GM19238 (cell line): ENCODE measurements around the gene RASGRP1.

Experiments used
- DNase-seq: peaks from one replicate; pipeline ENCODE4 v3.0.0; 2011; ENCODE audit warnings: low spot score; ENCODE audit not compliant: insufficient read length

The RASGRP1 gene

DNA sequence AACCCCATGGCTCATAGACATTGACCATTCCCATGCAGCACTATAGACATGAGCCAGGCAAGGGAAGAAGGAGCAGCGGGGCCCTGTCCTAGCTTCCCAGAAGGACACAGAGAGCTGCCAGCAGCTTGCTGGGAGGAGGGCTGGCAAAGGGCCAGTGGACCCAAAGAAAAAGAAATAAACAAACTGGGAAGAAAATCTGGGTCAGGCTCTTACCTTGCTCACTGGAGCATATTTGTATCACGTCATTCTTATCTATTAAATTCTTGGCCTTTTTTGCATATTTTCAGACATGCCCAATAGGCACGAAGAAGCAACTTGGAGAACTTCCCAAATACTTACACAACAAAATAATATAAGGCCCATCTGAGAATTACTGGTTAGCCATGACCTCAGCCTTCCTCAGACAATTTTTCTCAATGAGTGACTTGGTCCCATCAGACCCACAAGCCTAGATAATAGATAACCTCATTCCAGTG lies 28.4 kb downstream of the RASGRP1 start:
- DNase-seq, result no peak

DNA sequence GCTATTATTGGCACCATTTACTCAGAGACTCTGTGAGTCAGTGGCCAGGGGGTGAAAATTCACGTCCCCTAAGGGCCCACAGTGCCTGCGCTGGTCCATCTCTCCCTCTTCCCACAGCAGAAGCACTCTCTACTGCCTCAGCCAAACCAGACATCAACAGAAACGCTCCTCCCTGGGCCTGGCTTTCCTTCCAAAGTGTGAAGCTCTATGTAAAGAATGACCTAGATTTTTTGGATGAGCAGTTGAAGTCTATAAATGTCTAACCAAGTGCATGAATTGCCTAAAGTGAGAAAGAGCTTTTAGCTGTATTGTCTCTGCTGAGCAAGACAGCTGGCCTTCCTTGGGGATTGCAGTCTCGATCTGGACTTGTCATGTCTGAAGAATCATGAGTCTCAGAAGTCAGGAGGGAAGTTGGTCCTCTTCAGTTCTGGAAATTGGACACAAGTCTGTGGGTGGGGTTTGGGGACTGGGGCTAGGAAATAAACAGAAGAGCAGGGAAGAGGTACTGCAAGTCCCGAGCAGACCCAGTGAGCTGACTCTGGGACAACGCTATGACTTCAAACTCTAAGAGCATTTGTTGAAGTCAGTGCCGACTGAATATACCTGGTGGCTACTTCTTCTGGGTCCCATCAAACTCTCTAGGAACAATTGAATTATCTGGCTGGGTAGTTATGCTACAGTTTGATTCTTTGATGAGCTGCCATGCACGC lies 29.0 kb downstream of the RASGRP1 start:
- no peak for DNase-seq

DNA sequence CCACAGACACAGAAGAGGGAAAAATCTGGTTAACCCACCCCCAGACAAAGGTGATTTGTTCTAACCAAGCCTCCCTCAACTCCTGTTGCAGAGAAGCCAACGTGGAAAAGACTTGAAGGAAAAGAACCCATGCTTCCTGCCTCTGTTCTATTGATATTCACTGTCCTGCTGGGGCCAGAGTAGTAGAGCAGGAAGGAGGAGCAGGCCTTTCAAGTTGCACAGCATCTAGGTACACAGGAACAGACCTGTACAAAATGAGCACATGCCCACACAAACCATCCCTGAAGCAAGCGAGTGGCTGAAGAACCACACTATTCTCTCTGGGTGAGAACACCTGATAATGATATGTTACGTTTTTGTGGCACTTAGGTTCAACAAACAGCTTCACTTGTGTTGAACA lies 29.9 kb downstream of the RASGRP1 start:
- no peak for DNase-seq

DNA sequence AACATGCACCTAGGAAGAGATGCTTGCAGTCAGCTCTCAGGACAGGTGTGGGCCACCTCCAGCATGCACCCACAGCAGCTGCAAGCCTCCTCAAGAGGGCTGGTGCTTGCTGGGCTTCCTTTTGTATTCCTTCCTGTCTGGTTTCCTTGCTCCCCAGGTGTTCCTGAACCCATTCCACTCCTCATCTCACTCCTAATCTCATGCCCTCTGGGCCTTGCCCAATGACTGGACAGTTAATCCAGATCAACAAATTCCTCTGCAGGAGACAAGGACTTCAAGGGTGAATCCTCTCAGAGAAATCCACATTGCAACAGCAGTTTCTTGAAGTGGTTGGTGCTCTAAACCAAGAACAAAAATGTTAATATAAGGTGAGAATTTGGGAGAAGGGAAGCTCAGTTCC lies 30.7 kb downstream of the RASGRP1 start:
- DNase-seq, result no peak

DNA sequence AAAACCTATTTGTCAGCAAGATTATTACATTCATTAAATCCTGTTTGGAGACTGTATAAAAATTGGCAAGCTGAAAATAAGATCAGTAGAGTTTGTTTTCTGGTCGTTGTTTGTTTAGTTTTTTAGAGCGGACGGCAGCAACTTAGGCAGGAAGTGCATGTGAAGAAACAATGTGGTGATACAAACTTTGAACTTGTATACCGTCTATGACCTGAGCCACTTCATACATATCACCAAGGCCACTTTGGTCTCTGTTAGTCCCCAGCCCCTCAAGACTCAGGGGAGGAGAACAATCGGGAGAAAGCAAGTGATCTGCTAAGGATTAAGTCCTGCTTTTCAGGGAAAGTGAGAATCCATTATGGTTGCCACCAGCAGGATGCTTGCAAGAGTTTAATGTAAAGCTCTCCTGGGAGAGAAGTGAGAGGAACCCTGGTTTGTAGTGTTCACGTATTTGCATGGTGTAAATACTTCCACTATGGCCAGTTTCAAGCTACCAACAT lies 31.1 kb downstream of the RASGRP1 start:
- DNase-seq, result no peak

DNA sequence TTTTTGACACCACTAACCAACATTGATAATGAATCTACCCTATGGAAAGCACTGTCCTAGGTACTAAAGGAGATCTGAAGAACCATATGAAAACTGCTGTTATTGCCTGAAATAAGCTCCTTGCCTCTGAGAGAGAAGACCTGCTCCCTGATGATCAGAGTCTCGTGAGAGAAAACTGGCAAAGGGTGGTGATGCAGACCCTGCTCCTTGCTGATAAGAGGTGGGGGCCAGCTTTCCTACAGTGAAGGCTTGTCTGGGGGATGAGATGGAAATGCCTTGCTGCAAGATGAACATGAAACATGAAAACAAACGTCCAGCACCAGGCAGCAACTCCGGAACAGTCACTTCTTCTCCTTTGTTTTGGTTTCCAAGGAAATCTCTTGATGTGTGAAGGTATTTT lies 31.9 kb downstream of the RASGRP1 start:
- DNase-seq, result no peak

DNA sequence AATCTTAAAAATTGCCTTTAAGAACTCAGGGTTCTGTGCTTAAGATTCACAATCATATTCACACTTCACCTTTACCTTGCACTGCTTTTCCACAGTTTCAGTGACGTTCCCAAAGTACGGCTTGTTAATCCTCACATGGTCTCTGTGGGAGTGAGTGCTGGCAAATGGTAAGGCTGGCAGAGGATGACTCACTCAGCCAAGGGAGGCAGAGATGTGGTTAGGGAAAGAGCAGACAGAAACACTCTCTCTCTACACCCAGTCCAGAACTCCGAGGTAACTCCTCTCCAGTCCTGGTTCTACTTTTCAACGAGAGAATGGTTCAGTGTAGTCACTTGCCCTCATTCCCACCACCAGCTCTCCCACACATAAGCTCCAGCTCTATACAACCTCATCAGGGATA lies 33.1 kb downstream of the RASGRP1 start:
- no peak for DNase-seq

- DNase-seq, result no peak
These were observed 34.5 kb downstream of the RASGRP1 start for GRCh38 chr15:38530113-38530512.

DNA sequence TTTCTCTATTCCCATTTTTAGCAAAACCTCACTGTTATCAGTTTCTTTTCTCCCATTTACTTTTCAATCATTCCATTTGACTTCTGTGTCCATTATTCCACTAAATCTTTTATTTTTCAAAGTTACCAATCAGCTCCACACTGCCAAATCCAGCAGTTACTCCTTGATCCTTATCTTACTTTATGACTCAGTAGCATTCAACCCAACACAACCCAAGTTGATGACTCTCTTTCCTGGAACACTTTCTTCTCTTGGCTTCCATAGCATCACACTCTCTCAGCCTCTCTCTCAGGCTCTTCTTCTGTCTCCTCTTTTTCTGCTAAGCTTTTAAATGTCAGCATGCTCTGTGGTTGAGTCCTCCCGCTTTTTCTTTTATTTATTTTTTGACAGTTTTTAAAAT lies 36.3 kb downstream of the RASGRP1 start:
- DNase-seq, result no peak

GRCh38 chr15:38526158-38526557 lies 38.5 kb downstream of the RASGRP1 start:
- no peak for DNase-seq

GRCh38 chr15:38525489-38525888 lies 39.1 kb downstream of the RASGRP1 start:
- no peak for DNase-seq

GRCh38 chr15:38524156-38524555 lies 40.5 kb downstream of the RASGRP1 start:
- no peak for DNase-seq

GRCh38 chr15:38522922-38523321 lies 41.7 kb downstream of the RASGRP1 start:
- DNase-seq, result no peak

GRCh38 chr15:38521316-38521715 lies 43.3 kb downstream of the RASGRP1 start:
- DNase-seq, result no peak

GRCh38 chr15:38520035-38520434 lies 44.6 kb downstream of the RASGRP1 start:
- DNase-seq, result no peak

- DNase-seq, result no peak
These were observed 46.5 kb downstream of the RASGRP1 start for GRCh38 chr15:38518084-38518483.

- no peak for DNase-seq
These were observed 47.2 kb downstream of the RASGRP1 start for GRCh38 chr15:38517312-38517975.

DNA sequence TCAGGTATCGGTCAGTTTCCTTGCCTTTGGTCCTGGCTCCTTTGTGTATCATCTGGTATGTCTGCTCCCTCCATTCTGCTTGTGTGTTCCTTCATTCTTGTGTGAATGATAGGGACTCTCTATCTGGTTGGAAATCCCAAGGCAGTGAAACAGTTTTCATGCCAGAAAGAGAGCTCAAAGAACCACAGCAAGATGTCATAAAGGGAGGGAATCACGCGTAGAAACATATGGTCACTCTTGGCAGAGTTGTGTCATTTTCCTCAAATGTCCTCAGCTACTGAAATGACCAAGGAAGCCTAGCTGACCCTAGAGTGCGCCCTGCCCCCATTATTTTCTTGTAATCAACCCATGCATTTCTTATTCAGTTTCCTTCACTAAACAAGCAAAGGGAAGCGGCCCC lies 48.0 kb downstream of the RASGRP1 start:
- DNase-seq, result no peak

DNA sequence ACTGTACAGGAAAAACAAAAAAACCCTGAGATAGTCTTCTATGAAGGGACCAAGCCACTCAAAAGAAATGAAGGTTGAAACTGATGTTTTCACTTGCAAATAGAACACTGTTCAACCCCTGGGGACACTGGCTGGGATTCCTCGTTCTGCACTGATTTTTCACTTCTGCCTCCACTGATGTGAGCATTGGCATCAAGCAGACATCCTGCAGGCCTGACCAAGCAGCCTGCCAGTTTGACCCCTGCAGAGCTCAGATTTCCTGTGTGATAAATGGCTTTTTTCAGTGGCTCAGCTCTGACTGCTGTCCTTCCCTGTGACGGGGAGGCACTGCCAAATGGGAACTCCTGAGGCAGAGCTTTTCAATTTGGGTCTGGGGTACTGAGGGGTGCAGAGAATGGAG lies 50.0 kb downstream of the RASGRP1 start:
- peak; percentile 6 for DNase-seq

GRCh38 chr15:38512901-38513300 lies 51.7 kb downstream of the RASGRP1 start:
- no peak for DNase-seq

GRCh38 chr15:38509152-38509551 lies 55.5 kb downstream of the RASGRP1 start:
- no peak for DNase-seq

DNA sequence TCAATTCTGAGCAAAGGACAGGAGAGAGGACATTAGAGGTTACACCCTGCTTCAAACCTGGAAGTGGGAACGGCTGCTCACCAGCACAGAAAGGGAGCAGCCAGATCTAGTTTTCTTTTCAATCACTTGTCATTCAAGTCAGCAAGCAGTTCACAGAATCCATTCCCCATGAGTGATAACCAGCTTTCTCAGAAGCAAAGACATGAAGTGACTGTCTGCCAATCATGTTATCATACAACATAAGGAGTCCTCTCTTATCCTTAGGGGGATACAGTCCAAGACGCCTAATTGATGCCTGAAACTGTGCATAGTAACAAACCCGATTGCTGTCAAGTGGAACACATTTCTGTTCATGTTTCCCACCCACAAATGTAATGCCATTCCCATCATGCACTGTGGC lies 56.0 kb downstream of the RASGRP1 start:
- DNase-seq, result peak; percentile 5

DNA sequence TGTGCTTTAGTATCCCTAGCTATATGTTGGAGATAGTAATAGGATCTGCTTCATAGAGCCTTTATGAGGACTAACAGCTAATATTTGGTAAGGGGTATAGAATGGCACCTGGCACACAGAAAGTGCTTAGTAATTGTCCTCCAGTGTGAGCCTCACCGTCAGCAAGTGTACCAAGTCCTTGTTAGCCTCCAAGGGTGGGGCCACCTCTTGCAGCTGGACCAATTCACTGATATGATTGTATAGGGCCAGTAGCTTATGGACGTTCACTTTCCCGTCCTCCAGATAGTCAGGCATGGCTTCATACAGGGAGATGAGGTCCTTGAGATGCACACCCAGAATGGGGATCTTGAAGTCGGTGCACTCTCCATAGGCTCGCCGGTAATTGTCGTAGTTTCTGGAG lies 57.0 kb downstream of the RASGRP1 start:
- DNase-seq, result no peak
